H54 (cell line): ENCODE measurements around the gene GRK5.

ENCODE experiments used
- DNase-seq: peaks from one replicate; pipeline ENCODE4 v3.0.0; 2011; ENCODE audit warnings: low spot score, mixed read lengths; ENCODE audit not compliant: insufficient read length
- FAIRE-seq: peaks from 3 replicates; lab custom pipeline; 2011; peaks lifted over from hg19 to GRCh38; lab: Jason Lieb, UNC
- POLR2A ChIP-seq: IDR thresholded peaks from 2 replicates; pipeline ENCODE4 v1.6.1; 2011; ENCODE audit warnings: low read depth, mild to moderate bottlenecking, low read length

Gene GRK5

DNA sequence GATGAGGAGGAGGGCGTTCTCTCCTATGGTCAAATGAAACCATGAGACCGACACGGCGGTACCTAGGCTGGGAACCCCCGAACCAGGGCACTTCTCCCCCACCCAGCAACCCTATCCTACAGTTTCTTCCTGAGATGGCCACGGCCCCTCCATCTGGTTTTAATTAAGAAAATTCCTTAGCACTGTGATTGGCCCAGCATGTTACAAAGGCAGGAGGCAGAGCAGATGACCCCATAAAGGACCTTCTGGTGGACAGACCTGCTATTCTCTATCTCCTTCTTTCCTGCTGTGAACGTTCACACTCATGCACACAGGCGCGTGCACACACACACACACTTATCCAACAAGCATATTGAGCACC is 205.7 kb downstream of the GRK5 start:
- no peak for TF ChIP-seq POLR2A
- DNase-seq: no peak
- no peak for FAIRE-seq

DNA sequence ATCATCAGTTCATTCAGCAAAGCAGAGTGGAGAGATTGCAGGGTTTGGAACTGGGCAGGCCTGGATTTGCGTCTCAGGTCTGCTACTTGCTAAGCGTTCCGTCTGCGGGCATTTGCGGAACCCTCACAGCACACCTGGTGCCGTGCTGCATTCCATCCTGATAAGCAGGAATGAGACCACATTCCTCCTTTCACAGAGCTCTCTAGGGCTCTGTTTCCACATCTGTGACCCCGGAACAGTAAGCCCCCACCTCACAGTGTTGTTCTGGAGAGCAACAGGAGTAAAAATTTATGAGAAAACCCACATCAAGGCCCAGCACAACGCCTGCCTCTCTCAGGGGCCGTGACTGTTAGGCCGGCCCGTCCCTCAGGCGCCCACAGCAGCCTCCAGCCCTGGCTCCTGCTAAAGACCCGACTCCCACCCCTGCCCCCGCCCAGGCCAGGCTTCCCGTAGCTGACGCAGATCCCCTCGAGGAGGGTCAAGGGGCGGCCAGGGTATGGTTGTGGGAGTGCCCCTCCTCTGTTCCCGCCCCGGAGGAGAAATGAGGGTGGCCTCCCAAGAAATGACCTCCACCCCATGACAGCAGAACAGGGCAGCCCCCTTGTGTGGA is 206.2 kb downstream of the GRK5 start:
- no peak for TF ChIP-seq POLR2A
- FAIRE-seq (no peak), DNase-seq (no peak)

DNA sequence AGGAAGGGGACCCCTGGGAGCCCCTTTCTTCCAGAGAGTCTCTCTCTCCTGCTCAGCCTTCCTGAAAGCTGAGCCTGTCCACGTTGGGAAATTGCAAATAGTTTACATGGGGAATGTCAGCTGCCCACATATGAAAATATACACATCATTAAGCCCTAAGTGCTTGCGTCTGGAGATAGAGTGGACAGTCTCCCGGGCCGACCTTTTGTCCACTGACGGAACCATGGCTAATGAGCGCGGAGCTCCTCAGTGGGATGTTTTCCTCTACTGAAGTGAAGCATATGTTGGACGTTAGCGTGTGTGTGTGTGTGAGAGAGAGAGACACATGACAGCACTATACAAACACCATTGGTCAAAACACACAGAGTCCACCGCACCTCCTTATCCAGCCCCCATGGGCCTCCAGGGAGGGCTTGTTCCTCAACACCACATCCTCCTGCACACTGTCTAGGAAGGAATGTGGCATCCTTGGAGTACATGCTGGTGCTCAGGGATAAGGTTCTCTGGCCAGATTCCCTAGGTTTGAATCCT is 206.8 kb downstream of the GRK5 start:
- no peak for DNase-seq
- TF ChIP-seq POLR2A: no peak
- no peak for FAIRE-seq

DNA sequence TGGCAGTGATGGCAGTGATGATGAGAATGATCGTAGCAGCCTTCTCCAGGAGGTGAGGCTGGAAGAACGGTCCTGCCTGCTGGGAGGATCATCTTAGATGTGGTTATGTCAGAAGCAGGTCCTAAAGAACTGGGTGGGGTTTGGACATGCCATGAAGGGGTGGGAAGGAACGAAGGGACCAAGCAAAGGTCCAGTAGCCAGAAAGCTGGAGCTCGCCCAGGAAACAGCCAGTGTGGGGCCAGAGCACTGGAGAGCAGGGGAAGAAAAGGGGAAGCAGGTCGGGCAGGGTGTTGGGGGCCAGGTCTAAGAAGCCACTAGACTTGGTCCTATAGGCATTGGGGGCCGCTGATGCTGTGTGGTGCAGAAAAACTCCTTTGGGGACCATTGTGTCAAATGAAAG is 207.8 kb downstream of the GRK5 start:
- FAIRE-seq: no peak
- DNase-seq: no peak
- TF ChIP-seq POLR2A: no peak

DNA sequence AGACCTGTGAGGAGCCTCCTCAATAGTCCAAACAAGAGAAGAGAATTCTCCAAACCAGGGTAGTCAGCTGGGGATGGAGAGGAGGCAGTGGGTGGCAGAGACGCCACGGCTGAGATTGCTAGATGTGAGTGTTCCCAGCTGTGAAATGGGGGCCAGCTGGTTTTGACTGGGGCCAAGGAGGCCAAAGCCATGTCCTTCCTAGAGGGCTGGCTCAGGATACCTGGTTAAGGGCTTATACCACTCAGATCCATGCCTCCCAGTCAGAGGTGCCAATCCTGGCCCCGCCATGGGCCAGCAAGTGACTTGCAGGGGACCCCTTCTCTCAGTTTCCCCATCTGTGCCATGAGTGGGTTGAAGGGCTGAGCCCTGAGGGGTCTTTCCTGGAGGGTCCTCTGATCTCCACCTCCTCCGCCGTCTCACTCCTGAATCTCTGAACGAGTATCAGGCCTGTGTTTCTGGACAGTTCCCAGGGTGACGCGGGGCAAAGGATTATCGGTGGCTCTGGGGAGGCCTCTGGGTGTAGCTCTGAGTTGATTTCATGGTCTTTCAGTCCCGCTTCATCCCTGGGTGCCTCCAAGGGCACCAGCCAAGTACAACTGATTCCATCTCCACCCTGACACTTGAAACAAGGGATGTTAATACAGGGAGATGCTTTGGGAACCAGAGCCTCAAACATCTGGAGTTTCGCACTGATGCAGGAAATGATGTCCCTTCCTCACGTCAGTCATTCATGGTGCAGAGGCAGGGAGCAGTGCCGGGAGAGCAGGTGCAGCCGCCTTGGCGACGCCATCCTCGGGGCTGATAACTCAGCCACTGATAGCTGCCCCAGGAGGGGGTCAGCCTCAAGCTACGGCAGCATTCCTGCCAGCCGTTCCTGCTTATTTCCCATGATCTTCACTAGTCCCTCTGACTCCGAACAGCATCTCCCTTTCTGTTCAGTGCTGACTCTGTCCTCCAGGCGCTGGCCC is 208.4 kb downstream of the GRK5 start:
- TF ChIP-seq POLR2A: no peak
- DNase-seq (no peak), FAIRE-seq (no peak)

- no peak for FAIRE-seq
- no peak for TF ChIP-seq POLR2A
- peak; percentile 86 for DNase-seq
Observed at GRCh38 chr10:119416855-119417254, 209.5 kb downstream of the GRK5 start.

- DNase-seq: no peak
- no peak for TF ChIP-seq POLR2A
- FAIRE-seq: no peak
Observed at GRCh38 chr10:119417852-119418251, 210.5 kb downstream of the GRK5 start.

GRCh38 chr10:119418362-119418761 is 211.0 kb downstream of the GRK5 start:
- DNase-seq: no peak
- no peak for FAIRE-seq
- TF ChIP-seq POLR2A: no peak

- no peak for DNase-seq
- no peak for FAIRE-seq
- TF ChIP-seq POLR2A: no peak
Observed at GRCh38 chr10:119419931-119420330, 212.6 kb downstream of the GRK5 start.

GRCh38 chr10:119420950-119421875 is 213.8 kb downstream of the GRK5 start:
- DNase-seq (no peak), FAIRE-seq (no peak)
- TF ChIP-seq POLR2A: no peak

GRCh38 chr10:119421891-119422681 is 214.7 kb downstream of the GRK5 start:
- no peak for DNase-seq
- no peak for TF ChIP-seq POLR2A
- no peak for FAIRE-seq

DNA sequence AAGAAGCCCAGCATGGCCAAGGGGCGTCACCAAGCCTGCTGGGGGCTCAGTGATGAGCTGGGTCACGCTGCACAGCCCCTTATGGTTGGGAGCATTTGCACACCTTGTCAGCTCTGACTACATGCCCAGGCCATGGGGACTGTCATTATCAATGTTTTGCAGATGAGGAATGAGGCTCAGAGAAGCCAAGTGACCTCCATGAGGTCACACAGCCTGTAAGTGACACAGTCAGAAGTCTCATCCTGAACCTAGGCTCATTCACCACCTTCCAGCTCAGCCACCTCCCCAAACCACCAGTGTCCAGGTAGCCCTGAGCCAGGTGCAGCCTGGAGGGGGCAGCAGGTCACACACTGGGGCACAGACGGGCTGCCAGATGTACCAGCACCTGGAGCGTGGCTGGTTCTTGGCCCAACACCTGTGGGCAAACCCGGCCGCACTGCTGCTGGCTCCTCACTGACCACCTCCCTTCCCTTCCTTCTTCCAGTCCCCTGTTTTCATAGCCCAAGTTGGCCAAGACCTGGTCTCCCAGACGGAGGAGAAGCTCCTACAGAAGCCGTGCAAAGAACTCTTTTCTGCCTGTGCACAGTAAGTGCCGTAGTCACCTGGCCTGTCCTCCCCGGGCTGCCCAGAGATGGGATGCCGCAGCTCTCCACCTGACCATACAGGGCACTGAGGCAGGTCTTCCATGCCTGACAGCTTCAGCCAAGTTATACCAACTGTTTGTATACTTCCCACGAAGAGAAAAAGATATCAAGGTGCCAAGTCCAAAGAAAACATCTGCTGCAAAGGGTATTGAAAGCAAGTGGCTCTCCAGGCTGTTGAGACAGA is 215.5 kb downstream of the GRK5 start:
- no peak for TF ChIP-seq POLR2A
- DNase-seq (no peak), FAIRE-seq (no peak)
